HG02870 (cell line): ENCODE measurements around the gene FXYD7.
"Not testable (repeated sequence)": the region's sequence is repeated elsewhere in the genome, so short reads cannot be mapped to it uniquely, and the experiment has no call there.

Experiments
- ATAC-seq: cut with Tn5 transposase; IDR thresholded peaks from one replicate; pipeline ENCODE4 v1.9.1; 2021; ENCODE audit warnings: mild to moderate bottlenecking, moderate library complexity; ENCODE audit not compliant: unreplicated experiment

FXYD7 gene

GRCh38 chr19:35142606-35143230 lies 337 bp upstream of the FXYD7 start:
- no peak for ATAC-seq

- no peak for ATAC-seq
Measured at GRCh38 chr19:35143818-35144217, 763 bp downstream of the FXYD7 start.

GRCh38 chr19:35144259-35144599 lies 1.2 kb downstream of the FXYD7 start:
- ATAC-seq: no peak

GRCh38 chr19:35144600-35145436 lies 1.8 kb downstream of the FXYD7 start:
- no peak for ATAC-seq

GRCh38 chr19:35146746-35147459 lies 3.8 kb downstream of the FXYD7 start:
- ATAC-seq: no peak

GRCh38 chr19:35149463-35149862 lies 6.4 kb downstream of the FXYD7 start:
- no peak for ATAC-seq

- no peak for ATAC-seq
Measured at GRCh38 chr19:35150445-35150844, 7.4 kb downstream of the FXYD7 start.

- no peak for ATAC-seq
Measured at GRCh38 chr19:35151273-35152065, 8.4 kb downstream of the FXYD7 start.

GRCh38 chr19:35153129-35153522 lies 10.1 kb downstream of the FXYD7 start:
- not testable (repeated sequence) for ATAC-seq

- no peak for ATAC-seq
Measured at GRCh38 chr19:35153701-35154524, 10.9 kb downstream of the FXYD7 start.

GRCh38 chr19:35154525-35155406 lies 11.7 kb downstream of the FXYD7 start, which contains the start of gene FXYD5:
Gene FXYD5 (plus strand): TSS chr19:35154735. CDS start chr19:35155551, 816 bp downstream.
- no peak for ATAC-seq

GRCh38 chr19:35155441-35155840 lies 12.4 kb downstream of the FXYD7 start:
- no peak for ATAC-seq

GRCh38 chr19:35155981-35156672 lies 13.1 kb downstream of the FXYD7 start:
- ATAC-seq: no peak

- no peak for ATAC-seq
Measured at GRCh38 chr19:35156673-35157014, 13.6 kb downstream of the FXYD7 start.

GRCh38 chr19:35157431-35157830 lies 14.4 kb downstream of the FXYD7 start:
- ATAC-seq: no peak

GRCh38 chr19:35159606-35160005 lies 16.6 kb downstream of the FXYD7 start:
- no peak for ATAC-seq

- no peak for ATAC-seq
Measured at GRCh38 chr19:35160629-35161433, 17.8 kb downstream of the FXYD7 start.

- no peak for ATAC-seq
Measured at GRCh38 chr19:35161434-35161743, 18.3 kb downstream of the FXYD7 start.
